AG04450 (cell line): ENCODE data around the gene PELI3. TPM values are rescaled to one million over a fixed set of nuclear protein-coding genes. Genes with fewer than 3 reads are reported as not detected.
A peak's percentile ranks its signal among the peaks of the same experiment; 100 is the strongest.
"Not testable (repeated sequence)": the region's sequence is repeated elsewhere in the genome, so short reads cannot be mapped to it uniquely, and the experiment has no call there.

ENCODE experiments used
- CTCF ChIA-PET: fragments of 300-600, 350-600 bp; formaldehyde crosslinking; extraction: SDS; loops from one replicate; lab custom pipeline; 2022; ENCODE audit warnings: antibody characterized with exemption, inconsistent platforms; lab: Charles Lee
- POLR2A ChIA-PET: fragments of 350-600 bp; formaldehyde crosslinking; extraction: SDS; loops from one replicate; lab custom pipeline; 2021; ENCODE audit warnings: antibody characterized with exemption, inconsistent platforms; lab: Yijun Ruan, JAX
- DNase-seq: peaks from one replicate; pipeline ENCODE4 v3.0.0-alpha.2; 2011; ENCODE audit warnings: low read depth, low spot score
- H3K27ac ChIP-seq: one replicate; pipeline ENCODE4 v1.5.1; 2012; ENCODE audit warnings: low read depth, low read length, control low read depth
- H3K27me3 ChIP-seq: one replicate; pipeline ENCODE4 v1.6.0; 2012; ENCODE audit warnings: low read length; ENCODE audit not compliant: control insufficient read depth, insufficient read depth
- H3K4me3 ChIP-seq: 2 replicates; pipeline ENCODE4 v1.5.1; 2011; ENCODE audit warnings: mild to moderate bottlenecking, low read depth, low read length, control low read depth
- H3K9me3 ChIP-seq: 2 replicates; pipeline ENCODE4 v1.5.1; 2012; ENCODE audit warnings: low read length; ENCODE audit not compliant: control insufficient read depth, insufficient read depth
- CTCF ChIP-seq: IDR thresholded peaks from 2 replicates; pipeline ENCODE4 v1.5.1; 2011; ENCODE audit warnings: low read depth, low read length, control low read depth, inconsistent platforms
- polyA plus RNA-seq: library from polyadenylated mRNA; depleted of rRNA; stranded (reverse); fragments of >200 nt; gene quantifications from 2 replicates; pipeline ENCODE4 v1.2.3, GENCODE V29; 2011

The PELI3 gene
- polyA plus RNA-seq, 1 experiment, result 4.6 TPM

- no peak for TF ChIP-seq CTCF
- H3K27me3 ChIP-seq, result no peaks in the 10 kb centered on the region
- ChIA-PET POLR2A (interaction anchor here (1.1 to 2.0 kb wide), 4 partner anchors 17 to 240 kb away, joined by 3 to 11 read pairs (median 6); partner anchors contain the start of genes DPP3, NPAS4, RBM4B and YIF1A), CTCF (interaction anchor here (0.5 to 1.9 kb wide), 8 partner anchors 9 to 127 kb away, joined by 3 to 18 read pairs (median 4); no protein-coding TSS in a partner anchor)
- H3K4me3 ChIP-seq, result peak overlapping the region; percentile 81
- H3K27ac ChIP-seq, result no peak overlapping the region
- H3K9me3 ChIP-seq, result peaks cover 4% of the 10 kb centered on the region; the same call in 1 of the 2 replicates
- no peak for DNase-seq
Observed at GRCh38 chr11:66437979-66438503, 28.7 kb upstream of the PELI3 start.

GRCh38 chr11:66438504-66439466 lies 27.9 kb upstream of the PELI3 start, which contains the start of gene MRPL11:
Gene MRPL11 (minus strand): TSS chr11:66438848. CDS start chr11:66438754, 94 bp downstream.
- CTCF ChIA-PET, result interaction anchor here (0.5 to 1.9 kb wide), 15 partner anchors 8 to 127 kb away, joined by 3 to 18 read pairs (median 3); partner anchors contain the start of gene BRMS1
- H3K4me3 ChIP-seq, result peak within 1 kb of the TSS; percentile 81
- no peaks in the 10 kb centered on the region for H3K27me3 ChIP-seq
- TF ChIP-seq CTCF, result peak; percentile 69
- H3K27ac ChIP-seq, result no peak within 1 kb of the TSS
- DNase-seq, result peak; percentile 80
- H3K9me3 ChIP-seq, result peaks cover 9% of the 10 kb centered on the region
- POLR2A ChIA-PET, result interaction anchor here (0.8 to 2.0 kb wide), 6 partner anchors 17 to 239 kb away, joined by 3 to 11 read pairs (median 6); partner anchors contain the start of genes DPP3, NPAS4, PELI3 and RBM4B

- not testable (repeated sequence) for H3K9me3 ChIP-seq, H3K27ac ChIP-seq, DNase-seq, H3K4me3 ChIP-seq, H3K27me3 ChIP-seq
- ChIA-PET CTCF (interaction anchor here (0.6 to 2.2 kb wide), 3 partner anchors 10 to 54 kb away, joined by 3 to 6 read pairs (median 5); no protein-coding TSS in a partner anchor), POLR2A (interaction anchor here (2.0 kb wide), 1 partner anchor 19 kb away, joined by 5 read pairs; the partner anchor contains the start of gene NPAS4)
Observed at GRCh38 chr11:66440101-66440939, 26.4 kb upstream of the PELI3 start.

- H3K27ac ChIP-seq, POLR2A ChIA-PET, H3K4me3 ChIP-seq, H3K27me3 ChIP-seq, H3K9me3 ChIP-seq, DNase-seq: not testable (repeated sequence)
- CTCF ChIA-PET, result interaction anchor here (2.2 kb wide), 1 partner anchor 54 kb away, joined by 5 read pairs; no protein-coding TSS in a partner anchor
Observed at GRCh38 chr11:66440940-66441282, 25.8 kb upstream of the PELI3 start.

GRCh38 chr11:66443602-66444001 lies 23.1 kb upstream of the PELI3 start:
- peaks cover 10% of the 10 kb centered on the region for H3K27me3 ChIP-seq
- no peak overlapping the region for H3K4me3 ChIP-seq
- CTCF ChIA-PET, result no interaction called here
- DNase-seq, result peak; percentile 58
- H3K9me3 ChIP-seq, result peaks cover 9% of the 10 kb centered on the region
- POLR2A ChIA-PET, result no interaction called here
- H3K27ac ChIP-seq, result peak overlapping the region; percentile 61
- no peak for TF ChIP-seq CTCF
